ENCODE data around the gene ANKRD52.
"Not testable (repeated sequence)": the region's sequence is repeated elsewhere in the genome, so short reads cannot be mapped to it uniquely, and the experiment has no call there.

- TF ChIP-seq CTCF (IDR thresholded peaks at IDR 0.05; ENCODE audit: extremely low read depth in 1 of 2, insufficient read depth in 1 of 2, low read depth in 1 of 2, low read length in 2 of 2); POLR2A (IDR thresholded peaks at IDR 0.05; ENCODE audit: low read depth, low read length); EZH2 (IDR thresholded peaks at IDR 0.05; ENCODE audit: borderline replicate concordance, low read depth, low read length, severe bottlenecking); MYC (IDR thresholded peaks at IDR 0.05; ENCODE audit: low read depth, low read length): not testable (repeated sequence)
- peak; percentile 52 for TF ChIP-seq POLR2AphosphoS5 (IDR thresholded peaks at IDR 0.05; ENCODE audit: insufficient read depth, low read depth, low read length)
- peak; percentile 55 for TF ChIP-seq FOS (IDR thresholded peaks at IDR 0.05; ENCODE audit: borderline replicate concordance, insufficient read depth, low read length)
- TF ChIP-seq, protein P1, sequence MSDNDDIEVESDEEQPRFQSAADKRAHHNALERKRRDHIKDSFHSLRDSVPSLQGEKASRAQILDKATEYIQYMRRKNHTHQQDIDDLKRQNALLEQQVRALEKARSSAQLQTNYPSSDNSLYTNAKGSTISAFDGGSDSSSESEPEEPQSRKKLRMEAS (IDR thresholded peaks at IDR 0.05; ENCODE audit: insufficient read depth, insufficient read length) = not testable (repeated sequence)
- TF ChIP-seq GATA2 (IDR thresholded peaks at IDR 0.05; ENCODE audit: insufficient read depth, insufficient read length, low read depth, low read length) = peak; percentile 88
These were observed 61.2 kb downstream of the ANKRD52 start for GRCh38 chr12:56196818-56197550.
